Measurements from ENCODE around the gene VWA3B.
"Not testable (repeated sequence)": the region's sequence is repeated elsewhere in the genome, so short reads cannot be mapped to it uniquely, and the experiment has no call there.

VWA3B gene

DNA sequence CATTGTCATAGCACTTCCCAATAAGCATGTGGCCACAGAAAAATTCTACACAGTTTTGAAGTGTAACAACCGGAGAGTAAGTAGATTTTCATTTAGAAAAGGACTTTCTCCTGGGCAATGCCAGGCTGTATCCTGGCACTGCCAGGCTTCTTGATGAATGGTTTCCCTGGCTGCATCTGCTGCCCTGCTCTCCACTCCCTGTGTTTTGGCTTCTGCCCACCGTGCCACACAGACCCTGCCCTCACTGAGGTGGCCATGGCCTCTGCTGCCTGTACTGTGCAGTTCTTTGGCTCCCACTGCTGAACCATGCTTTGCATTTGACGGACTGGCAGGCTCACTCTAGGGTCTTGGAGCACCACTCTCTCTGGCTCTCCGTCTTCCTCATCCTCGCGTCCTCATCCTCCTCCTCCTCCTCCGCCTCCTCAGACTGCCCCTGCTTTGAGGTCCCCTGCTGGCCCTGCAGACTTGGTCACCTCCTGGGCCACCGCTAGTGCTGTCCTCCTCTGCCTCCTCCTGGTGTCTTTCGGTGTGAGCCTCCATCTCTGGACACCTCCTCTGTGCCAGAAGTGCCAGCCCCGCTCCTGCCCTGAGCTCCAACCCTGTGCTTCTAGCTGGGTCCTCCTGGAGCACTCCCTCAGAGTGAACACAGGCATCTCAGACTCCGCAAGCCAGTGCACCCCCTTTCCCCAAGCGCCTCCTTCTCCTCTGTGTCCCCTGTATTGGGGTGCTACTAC lies 213.3 kb downstream of the VWA3B start:
- no peak for DNase-seq

DNA sequence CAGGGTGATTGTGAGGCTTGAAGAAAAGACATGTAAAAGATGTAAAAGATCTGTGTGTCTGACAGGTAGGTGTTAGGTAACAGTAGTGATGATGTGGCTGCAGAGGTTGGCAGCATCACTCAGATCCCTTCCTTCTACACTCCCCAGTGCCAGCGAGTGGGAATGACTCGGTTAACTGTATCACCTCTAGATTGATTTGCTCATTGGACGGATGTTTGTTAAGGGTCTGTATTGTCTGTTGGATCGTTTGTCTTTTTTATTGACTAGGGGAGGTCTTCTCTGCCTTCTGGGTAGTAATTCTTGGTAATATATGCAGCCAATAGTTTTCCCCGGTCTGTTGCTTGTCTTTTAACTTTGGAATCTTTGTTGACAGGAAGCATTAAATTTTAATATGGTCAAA lies 214.5 kb downstream of the VWA3B start:
- no peak for DNase-seq

DNA sequence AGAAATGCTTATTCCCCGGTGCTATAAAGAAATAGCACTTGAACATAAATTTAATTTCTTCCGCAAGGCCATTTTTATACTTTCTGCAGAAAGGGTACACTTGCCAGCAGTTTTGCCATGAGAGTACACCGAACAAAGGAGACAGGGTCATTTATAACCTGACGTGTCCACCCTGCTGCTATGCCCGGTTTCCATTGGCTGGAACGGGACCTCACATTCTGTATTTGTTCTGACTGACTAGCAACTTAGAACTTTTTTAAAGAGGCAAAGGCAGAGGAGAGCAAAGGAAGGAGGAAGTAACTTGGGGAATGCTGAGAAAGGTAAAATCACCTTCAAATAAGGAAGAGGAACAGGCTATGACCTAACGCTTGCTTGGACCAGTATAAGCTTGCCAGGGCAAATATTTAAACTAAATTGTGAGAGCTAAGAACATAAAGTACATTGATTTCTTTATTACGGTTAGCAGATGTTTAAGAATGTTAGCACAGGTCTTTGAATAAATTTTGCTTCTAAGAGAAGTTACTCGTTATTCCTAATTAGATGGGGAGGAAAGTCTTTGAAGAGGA lies 220.2 kb downstream of the VWA3B start:
- DNase-seq = not testable (repeated sequence)

DNA sequence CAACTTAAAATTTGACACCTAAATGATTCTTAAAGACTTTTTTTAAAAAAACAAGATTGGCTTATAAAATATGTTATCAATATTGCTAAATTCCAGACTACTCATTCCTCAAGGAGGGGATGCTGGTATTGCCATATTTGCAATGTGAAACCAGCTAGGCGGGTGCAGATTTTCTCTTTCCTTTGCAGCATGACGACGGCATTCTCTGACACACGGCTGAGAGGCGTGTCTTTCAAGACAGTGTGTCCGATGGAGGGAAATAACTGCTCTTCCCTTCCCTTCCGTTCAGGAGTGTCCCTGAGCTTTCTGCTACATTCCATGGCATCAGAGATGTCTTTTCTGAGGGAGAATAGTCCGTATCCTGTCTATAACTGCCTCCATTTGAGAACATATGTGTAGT lies 221.1 kb downstream of the VWA3B start:
- DNase-seq = no peak

DNA sequence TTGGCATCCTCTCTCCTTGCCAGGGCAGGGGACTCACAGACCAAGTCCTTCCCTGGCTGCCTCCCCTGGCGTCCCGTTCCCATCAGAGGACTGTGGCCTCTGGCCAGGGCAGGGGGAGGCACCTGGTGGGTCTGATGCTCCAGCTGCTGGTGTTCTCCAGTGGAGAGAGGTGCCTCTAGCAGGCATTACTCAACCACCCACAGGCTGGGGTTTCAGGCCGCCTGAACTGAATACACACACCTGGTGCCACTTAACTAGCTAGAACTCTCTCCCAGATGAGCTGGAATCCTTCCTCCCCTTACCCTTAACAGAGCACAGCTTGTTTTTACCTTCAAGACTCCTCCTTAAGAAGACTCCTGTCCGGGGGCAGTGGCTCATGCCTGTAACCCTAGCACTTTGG lies 221.6 kb downstream of the VWA3B start:
- no peak for DNase-seq

DNA sequence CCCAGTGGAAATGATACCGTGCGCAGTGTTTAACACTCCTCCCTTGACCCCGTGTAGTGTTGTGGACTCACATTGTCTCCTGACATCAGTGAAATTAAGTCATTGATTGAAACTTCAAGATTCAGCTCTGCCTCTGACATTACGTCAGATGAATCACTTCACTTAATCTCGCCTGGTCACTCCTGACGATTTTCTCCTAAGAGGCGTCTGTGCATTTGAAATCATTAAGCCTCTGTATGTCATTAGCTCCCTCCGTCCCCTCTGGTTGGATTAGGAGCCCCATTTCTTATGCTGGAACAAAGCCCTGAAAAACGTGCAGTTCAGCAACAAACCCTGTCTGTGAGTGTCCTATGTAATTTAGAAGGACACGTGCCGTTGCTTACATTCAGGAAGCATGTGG lies 222.6 kb downstream of the VWA3B start:
- no peak for DNase-seq

DNA sequence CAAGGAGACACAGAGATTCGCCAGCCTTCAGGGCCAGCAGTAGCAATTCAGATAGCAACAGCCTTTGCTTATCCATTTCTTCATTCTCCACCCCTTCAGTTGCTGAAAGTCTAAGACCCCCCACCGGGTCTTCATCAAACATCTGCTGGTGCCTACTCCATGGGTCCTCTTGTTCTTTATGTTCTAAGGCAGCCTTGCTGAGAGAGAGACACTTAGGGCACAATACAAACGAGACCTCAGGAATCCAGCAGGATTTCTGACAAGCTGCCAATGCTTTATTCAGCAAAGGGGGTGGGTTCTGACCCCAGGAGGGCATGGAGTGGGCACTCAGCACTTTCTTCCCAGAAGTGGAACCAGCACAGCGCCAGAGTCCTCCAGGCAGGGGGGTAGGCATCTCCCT lies 223.0 kb downstream of the VWA3B start:
- DNase-seq = no peak

DNA sequence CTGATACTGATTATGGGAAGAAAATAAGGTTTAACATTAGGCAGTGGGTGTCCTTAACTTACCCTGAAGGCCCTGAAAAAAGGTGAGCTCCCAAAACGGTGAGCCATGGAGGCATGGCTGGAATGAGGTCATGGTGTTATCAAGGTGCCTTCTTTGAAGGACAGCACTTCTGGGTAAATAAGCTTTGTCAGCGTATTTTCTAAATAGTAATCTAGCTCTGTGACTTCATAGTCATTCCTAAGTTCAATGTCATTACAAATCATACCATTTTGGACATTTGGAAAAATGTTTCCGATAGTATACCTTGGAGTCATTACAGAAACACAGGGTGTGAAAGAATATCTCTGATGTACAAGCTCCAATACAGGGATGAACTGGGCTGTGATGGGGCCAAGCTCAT lies 224.1 kb downstream of the VWA3B start:
- no peak for DNase-seq

DNA sequence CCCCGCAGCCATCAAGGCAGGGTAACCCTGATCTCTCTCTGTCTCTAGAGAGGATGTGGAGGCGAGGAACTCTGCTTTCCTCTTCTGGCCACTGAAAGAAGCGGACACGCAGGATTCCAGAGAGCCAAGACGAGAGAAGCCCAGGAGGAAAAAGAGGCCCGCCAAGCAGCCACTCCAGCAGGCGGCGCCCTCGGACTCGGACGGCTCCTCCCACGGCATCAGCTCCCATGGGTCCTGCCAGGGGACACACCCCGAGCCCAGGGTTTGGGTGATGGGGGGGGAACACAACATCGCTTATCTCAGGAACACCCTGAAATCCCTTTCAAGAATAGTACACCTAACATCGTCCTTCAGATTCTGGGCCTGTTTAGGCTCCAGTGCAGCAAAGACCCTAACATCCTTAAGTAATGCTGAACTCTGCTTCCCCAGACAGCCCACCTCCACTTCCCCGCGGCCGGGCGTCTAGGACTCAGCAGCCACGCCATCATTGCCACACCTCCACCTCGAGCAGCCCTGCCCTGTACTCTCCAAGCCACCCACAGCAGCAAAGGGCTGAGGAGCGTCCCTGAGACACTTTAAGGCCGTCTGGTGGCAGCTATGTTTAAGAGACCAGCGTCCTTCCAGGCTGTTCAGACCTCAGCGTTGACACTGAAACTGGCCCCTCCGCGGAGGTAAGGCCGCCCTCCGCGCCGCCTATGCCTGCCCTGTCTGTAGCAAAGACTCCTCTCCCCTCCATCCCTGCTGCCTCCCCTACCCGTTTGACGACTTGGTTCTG lies 225.0 kb downstream of the VWA3B start:
- DNase-seq = no peak

DNA sequence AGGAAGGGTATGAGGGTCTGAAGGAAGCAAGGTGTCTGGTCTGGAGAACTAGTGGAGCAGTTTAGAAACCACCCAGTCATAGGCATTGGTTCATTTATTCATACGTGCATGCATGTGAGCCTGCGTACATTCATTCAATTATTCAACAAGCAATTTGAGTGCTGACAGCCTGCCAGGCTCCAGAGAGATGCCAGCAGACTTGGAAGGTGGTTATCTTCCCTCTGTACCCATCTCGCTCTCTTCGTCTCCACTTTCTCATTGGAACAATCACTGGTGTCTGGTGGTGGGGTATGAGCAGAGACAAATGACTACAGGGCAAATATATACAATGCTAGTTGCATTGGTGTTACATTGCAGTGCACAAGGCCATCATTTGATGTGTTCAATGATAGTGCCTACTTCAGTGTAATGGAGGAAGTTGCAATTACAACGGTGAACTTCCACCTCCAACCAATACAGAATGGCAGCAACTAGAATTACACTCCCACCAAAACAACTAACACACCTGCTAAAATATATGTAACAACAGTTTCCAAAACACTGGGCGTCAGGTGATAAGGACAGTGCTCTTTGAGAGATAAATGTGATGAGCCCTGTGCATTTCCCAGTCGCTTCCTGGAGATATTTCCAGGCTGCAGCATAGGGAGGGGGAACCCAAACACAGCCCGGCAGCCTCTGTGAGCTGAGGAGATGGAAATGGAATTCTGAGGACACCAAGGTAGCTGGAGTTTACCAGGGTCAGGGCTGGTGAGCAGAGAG lies 226.7 kb downstream of the VWA3B start:
- DNase-seq = no peak

DNA sequence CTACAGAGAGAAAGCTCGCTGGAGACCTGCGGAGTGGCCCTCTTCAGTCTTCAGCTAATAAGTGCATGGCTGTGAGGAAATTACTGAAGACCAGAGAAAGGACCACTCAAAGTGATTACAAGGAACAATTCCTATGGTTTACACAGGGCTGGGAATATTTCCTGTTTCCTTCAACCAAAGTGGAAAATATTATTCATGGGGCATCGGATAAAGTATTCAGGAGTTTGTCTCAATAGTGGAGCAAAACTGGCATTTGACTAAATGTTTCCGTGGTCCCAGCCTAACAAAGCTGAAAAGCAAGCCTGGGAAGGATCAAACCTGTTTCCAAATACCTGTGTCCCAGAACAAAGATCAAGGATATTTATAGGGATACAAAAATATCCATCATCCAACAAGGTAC lies 227.3 kb downstream of the VWA3B start:
- no peak for DNase-seq

DNA sequence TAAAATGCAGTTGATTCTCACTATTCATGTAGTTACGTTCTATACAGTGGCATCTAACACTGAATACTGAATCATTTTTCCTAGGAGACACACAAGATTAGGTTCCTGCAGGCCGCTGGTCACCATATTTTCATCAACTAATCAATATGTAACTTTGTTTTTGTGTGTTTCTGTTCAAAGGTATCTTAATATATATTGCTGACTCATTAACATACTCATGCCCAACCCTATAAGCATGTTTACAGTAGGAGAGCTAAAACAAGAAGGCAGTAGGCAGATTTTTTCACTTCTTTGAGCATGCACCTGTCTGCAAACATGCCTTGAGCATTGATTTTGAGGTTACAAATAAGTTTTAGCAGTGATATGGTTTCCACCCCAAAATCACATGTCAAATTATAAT lies 229.0 kb downstream of the VWA3B start:
- DNase-seq = no peak

DNA sequence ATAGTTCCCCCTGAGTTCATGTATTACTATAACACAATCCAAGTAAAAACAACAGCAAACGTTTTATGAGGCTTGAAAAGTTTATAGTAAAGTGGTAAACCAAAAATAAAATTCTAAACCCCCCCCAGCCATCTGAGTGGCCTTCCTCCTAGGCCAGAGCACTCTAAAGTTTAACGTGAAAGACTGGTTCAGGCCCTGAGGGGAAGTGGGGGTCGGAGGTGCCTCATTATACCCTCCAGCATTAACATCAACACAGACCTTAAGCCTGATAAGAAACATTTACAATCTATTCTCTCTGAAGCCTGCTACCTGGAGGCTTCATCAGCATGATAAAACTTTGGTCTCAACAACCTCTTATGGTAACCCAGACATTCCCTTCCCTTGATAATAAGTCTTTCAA lies 230.2 kb downstream of the VWA3B start:
- DNase-seq = no peak

DNA sequence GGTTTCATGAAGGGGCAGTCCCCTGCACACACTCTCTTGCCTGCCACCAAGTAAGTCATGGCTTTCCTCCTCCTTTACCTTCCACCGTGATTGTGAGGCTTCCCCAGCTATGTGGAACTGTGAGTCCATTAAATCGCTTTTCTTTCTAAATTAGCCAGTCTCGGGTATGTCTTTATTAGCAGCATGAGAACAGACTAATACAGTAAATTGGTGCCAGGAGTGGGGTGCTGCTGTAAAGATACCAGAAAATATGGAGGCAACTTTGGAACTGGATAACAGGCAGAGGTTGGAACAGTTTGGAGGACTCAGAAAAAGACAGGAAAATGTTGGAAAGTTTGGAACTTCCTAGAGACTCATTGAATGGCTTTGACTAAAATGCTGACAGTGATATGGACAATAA lies 233.2 kb downstream of the VWA3B start:
- not testable (repeated sequence) for DNase-seq

DNA sequence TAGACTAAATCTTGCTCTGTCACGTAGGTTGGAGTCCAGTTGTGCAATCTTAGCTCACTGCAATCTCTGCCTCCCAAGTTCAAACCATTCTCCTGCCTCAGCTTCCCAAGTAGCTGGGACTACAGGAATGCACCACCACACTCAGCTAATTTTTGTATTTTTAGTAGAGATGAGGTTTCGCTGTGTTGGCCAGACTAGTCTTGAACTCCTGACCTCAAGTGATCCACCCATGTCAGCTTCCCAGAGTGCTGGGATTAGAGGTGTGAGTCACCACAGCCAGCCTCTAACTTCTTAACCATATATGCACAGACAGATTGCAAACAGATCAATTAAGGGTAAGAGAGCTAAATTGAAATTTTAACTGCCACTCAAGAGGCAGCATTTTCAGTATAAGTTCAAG lies 237.2 kb downstream of the VWA3B start:
- DNase-seq = no peak

DNA sequence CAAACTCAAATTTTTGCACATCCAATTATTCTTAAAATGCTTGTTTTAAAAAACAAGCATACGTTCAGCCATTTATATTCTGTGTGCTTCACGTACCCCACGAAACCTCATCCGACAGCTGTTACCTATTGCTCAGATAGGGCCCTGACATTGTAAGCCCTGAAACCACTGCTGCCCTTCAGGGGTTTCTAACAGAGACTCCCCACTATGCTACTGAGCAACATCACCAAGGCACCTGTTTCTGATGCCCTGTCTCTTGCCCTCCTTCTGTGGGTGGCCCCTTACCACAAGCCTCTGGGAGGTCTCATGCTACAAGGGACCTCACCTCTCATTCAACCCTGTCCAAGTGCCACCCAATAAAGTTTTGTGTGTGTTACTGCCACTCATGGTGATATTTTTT lies 240.8 kb downstream of the VWA3B start:
- DNase-seq = no peak

DNA sequence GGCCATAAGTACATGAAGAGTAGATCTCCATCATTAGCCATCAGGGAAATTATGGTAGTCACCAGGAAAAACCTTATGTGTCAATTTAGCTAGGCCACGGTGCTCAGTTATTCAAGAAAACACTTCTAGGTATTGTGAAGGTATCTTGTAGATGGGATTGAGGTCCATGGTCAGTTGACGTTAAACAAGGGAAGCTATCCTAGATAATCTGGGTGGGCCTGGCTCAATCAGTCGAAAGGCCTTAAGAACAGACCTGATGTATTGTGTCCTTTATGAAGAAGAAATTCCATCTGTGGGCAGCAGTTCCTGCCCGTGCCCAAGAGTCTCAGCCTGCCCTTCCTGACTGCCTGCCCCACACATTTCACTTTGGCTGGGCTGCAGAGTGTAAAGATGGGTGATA lies 242.6 kb downstream of the VWA3B start:
- no peak for DNase-seq

DNA sequence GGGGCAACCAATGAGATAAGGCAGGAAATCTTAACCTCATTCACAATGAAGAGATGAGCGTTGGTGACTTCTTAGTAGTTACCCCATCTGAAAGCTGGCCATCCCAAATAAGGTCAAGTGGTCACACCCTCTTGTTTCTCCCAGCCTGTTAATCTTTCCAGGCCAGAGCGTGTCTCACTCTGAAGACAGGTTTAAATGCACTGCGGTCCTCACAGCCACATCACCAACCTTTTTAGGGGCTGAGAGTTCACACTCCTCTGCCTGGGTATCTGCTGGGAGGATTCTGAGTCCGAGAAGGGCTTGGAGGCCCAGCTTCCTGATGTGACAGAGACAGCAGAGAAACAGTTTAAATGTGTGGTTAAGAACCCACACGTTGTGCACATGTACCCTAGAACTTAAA lies 246.0 kb downstream of the VWA3B start:
- no peak for DNase-seq

DNA sequence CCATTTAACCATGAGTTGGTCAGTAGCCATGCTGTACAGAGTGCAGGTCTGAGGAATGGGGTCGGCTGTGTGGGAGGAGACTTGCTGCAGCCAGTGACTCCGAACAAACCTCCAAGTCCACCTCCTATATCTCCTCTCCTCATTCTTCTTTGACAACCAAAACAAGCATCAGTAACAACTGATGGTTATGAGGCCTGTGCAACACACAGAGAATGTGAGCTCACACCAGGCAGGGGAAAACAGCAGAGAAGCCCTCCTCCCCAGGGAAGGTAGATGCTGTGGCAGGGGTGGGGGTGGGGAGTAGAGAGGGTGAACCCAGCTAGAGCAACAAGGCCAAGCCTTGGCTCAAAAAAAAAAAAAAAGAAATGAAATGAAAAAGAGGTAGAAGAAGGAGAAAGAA lies 247.0 kb downstream of the VWA3B start:
- no peak for DNase-seq

DNA sequence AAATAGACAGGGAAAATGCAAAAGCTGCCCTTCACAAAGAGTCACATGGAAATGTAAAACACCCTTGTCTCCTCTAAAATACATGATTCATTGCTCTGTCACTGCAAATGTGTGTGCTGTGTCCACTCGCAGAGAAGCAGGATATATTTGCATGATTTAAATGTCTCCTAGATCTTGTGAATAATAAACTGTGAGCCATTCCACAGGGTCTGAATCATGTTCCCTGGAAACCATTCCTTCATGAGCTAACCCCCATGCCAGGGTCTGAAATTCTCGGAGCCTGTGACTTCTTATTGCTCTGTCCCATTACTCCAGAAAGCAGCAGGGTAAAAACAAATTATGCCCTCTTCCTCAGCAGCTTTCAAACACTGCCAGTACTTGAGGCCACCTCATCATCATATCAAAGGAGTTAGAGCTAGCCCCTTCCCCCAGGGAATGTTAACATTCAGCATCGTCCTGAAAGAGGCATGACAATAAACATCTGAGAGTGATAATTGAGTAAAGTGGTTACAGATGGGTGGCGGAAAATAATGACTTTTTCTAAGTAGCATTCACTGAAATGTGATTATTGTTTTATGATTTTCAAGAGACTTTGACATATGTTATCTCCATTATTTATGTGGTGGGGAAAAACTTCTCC lies 247.6 kb downstream of the VWA3B start:
- DNase-seq = no peak

DNA sequence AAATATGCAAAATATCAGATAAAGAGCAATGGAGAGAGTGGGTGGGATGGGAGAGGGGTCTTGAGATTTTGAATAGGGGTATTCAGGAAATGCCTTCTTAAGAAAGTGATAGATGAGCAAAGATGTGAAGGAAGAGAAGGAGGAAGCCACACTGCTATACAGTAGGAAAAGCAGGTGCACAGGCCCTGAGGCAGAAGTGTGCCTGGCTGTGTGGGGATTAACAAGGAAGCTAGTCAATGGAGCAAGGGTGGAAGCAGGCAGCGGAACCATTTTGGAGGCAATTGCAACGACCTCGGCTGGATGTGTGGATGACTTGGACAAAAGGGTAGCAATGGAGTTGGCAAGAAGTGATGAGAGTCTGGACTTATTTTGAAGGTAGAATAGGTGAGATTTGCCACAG lies 248.3 kb downstream of the VWA3B start:
- DNase-seq = no peak

DNA sequence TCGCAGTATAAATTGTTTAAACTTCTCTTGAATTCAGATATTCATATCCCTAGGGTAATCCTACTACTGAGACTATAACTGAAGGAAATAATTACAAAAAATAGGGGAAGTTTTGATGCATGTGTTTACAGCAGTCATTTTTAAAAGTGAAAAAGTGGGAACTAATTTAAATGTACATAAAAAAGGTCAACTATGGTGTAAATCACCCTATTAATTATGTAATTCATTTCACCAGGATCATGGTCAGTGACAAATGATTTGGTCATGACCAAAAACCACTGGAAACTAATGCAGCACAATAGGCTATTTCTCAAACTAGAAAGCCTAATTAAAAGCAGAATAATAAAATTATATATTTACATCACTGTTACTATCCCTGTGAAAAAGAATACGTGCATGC lies 254.3 kb downstream of the VWA3B start:
- DNase-seq = peak; percentile 63

DNA sequence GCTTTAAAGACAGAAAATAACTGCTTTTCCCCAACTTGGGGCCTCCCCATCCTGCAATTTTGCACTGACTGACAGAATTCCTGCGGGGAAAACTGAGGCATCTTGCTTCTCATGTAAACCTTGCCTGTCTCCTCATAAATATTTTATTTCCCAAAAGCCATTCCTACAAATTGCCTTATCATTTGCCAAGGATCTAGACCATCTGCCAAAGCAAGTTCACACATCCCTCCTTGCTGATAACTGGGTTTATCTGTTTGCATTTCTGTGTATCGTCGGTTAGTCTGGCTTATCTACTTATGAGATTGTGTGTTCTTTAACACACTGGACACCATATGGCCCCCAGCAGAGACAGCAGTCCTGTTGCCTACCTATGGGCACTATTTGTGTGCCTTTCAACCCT lies 256.3 kb downstream of the VWA3B start:
- no peak for DNase-seq

Measured in inflammatory macrophage treated with lipopolysaccharide for 4 hours (primary cell).